Fibroblast of pulmonary artery (primary cell): Measurements from ENCODE around the gene ZMYND11.

Experiments
- DNase-seq: peaks from one replicate; pipeline ENCODE4 v3.0.0-alpha.2; 2010; ENCODE audit warnings: low read depth
- H3K4me3 ChIP-seq: replicated peaks from 2 replicates; pipeline ENCODE4 v1.5.1; 2011; ENCODE audit warnings: low read depth, mild to moderate bottlenecking, control low read depth, low read length, moderate library complexity
- TF ChIP-seq, protein P1 (sequence below): IDR thresholded peaks from 2 replicates; pipeline ENCODE4 v1.5.1; 2011; ENCODE audit warnings: mild to moderate bottlenecking, control low read depth, low read length, inconsistent platforms; ENCODE audit errors: missing control alignments

ZMYND11 gene

DNA sequence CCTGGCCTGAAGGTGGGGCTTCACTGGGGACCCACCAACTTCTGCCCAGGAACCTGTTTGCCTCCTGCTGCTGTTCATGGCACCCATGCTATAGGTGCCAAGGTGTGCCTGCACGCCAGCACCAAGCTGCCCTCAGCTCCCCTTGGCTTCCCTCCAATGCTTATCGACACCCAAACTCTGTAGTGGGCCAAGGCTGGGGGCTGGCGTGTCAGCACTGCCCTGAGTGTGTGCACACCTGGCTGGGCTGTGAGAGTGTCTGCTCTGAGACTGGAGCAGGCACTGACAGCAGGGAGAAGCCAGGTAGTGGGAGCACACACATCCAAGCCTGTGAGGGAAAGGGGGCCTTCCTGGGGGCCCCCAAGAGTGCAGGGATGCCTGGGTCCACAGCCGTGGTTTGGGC is 43.1 kb upstream of the ZMYND11 start:
- no peak overlapping the region for H3K4me3 ChIP-seq
- no peak for DNase-seq
- TF ChIP-seq, protein P1, sequence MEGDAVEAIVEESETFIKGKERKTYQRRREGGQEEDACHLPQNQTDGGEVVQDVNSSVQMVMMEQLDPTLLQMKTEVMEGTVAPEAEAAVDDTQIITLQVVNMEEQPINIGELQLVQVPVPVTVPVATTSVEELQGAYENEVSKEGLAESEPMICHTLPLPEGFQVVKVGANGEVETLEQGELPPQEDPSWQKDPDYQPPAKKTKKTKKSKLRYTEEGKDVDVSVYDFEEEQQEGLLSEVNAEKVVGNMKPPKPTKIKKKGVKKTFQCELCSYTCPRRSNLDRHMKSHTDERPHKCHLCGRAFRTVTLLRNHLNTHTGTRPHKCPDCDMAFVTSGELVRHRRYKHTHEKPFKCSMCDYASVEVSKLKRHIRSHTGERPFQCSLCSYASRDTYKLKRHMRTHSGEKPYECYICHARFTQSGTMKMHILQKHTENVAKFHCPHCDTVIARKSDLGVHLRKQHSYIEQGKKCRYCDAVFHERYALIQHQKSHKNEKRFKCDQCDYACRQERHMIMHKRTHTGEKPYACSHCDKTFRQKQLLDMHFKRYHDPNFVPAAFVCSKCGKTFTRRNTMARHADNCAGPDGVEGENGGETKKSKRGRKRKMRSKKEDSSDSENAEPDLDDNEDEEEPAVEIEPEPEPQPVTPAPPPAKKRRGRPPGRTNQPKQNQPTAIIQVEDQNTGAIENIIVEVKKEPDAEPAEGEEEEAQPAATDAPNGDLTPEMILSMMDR = no peak

DNA sequence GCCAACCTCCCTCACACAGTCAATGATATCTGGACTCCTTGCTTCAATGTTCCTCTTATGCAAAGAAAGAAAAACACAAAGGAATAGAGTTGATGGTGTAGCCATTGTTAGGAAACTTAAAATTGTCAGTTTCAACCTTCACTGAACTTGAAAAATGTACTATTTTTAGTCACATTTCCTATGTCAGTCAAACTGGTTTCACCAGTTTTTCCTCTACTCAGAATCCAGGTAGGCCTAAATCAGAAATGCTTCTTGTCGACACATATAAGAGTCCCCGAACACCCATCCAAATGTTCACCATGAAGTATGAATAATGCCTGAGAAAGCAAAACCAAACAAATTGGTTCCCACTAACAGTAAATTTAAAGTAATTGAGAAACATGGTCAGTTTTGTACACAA is 42.4 kb upstream of the ZMYND11 start:
- TF ChIP-seq, protein P1 = no peak
- DNase-seq = no peak
- H3K4me3 ChIP-seq = no peak overlapping the region

DNA sequence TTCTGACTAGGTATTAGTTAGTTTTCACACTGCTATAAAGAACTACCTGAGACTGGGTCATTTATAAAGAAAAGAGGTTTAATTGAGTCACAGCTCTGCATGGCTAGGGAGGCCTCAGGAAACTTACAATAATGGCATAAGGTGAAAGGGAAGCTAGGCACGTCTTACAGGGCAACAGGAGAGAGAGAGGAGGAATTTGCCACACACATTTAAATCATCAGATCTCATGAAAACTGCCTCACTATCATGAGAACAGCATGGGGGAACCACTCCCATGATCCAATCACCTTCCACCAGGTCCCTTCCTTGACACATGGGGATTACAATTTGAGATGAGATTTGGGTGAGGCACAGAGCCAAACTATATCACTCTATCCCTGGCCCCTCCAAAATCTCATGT is 40.6 kb upstream of the ZMYND11 start:
- TF ChIP-seq, protein P1 = no peak
- no peak for DNase-seq
- H3K4me3 ChIP-seq = no peak overlapping the region

DNA sequence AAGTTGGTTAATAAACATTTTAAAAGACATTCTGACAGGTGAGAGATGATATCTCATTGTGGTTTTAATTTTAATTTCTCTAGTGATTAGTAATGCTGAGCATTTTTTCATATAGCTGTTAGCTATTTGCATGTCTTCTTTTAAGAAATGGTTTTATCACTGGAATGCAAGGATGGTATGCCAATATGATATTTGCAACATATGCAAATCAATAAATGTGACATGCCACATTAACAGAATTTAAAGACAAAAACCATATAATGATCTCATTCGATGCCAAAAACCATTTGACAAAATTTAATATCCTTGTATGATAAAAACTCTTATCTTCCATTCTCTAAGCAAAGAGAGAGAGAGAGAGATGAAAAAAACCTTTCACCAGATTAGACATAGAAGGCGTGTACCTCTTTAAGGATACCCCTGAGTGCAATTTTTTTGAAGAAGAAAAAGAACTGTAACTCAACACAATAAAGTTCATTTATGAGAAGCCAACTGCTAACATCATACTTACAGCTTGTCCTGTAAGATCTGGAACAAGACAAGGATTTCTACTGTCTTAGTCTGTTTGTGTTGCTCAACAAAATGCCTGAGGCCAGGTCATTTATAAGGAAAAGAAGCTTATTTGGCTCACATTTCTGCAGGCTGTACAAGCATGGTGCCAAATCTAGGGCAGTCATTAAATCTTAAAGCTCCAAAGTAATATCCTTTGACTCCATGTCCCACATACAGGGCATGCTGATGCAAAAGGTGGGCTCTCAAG is 39.7 kb upstream of the ZMYND11 start:
- no peak for DNase-seq
- TF ChIP-seq, protein P1 = no peak
- H3K4me3 ChIP-seq = no peak overlapping the region

DNA sequence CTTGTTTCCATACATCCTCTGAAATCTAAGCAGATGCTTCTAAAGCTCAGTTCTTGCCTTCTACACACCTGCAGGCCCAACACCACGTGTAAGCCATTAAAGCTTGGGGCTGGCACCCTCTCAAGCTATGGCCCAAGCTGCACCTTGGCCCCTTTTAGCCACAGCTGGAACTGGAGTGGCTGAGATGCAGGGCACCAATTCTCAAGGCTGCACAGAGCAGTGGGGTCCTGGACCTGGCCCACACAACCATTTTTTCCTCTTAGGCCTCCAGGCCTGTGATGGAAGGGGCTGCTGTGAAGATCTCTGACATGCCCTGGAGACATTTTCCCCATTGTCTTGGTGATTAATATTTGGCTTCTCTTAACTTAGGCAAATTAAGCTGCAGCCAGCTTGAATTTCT is 38.8 kb upstream of the ZMYND11 start:
- TF ChIP-seq, protein P1 = no peak
- no peak for DNase-seq
- H3K4me3 ChIP-seq = no peak overlapping the region

DNA sequence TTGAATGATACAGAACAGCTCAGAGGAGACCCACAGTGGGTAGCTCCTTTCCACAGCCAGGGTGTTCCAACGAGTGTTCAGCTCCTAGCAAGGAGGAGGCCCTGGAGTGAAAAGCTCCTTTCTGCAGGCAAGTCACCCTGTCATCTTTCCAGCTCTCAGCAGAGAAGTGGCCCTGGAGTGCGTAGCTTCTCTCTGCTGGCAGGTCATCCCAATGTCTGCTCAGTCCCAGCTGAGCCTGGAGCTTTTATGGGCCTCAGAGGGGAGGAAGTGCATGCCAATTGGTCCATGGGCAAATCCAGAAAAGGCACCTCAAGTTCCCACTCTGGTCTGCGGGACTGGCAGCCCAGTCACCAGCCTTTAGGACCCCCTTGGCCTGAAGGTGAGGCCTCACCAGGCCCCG is 30.8 kb upstream of the ZMYND11 start:
- H3K4me3 ChIP-seq = no peak overlapping the region
- TF ChIP-seq, protein P1 = no peak
- DNase-seq = no peak
